ENCODE data around the gene TDRD7.

- no peak for TF ChIP-seq E2F1 (CRISPR knock-in tag; IDR thresholded peaks at IDR 0.05)
- no peak for TF ChIP-seq CTCF (IDR thresholded peaks at IDR 0.05)
- TF ChIP-seq ETV6 (CRISPR knock-in tag; IDR thresholded peaks at IDR 0.05) = no peak
- TF ChIP-seq AFF4 (CRISPR knock-in tag; IDR thresholded peaks at IDR 0.05; ENCODE audit: borderline replicate concordance) = no peak
- no peak for TF ChIP-seq PRDM15 (CRISPR knock-in tag; IDR thresholded peaks at IDR 0.05)
- TF ChIP-seq USF2 (CRISPR knock-in tag; IDR thresholded peaks at IDR 0.05) = no peak
- no peak for TF ChIP-seq NR2C2 (CRISPR knock-in tag; IDR thresholded peaks at IDR 0.05)
- no peak for TF ChIP-seq ZNF121 (CRISPR knock-in tag; IDR thresholded peaks at IDR 0.05)
- TF ChIP-seq SP1 (CRISPR knock-in tag; conservative IDR thresholded peaks at IDR 0.05) = no peak
- TF ChIP-seq ATF1 (CRISPR knock-in tag; IDR thresholded peaks at IDR 0.05) = no peak
- TF ChIP-seq MAX (CRISPR knock-in tag; IDR thresholded peaks at IDR 0.05) = no peak
- no peak for TF ChIP-seq ZBTB21 (CRISPR knock-in tag; IDR thresholded peaks at IDR 0.05; ENCODE audit: borderline replicate concordance)
- no peak for TF ChIP-seq ZNF671 (CRISPR knock-in tag; IDR thresholded peaks at IDR 0.05)
These were observed 16.0 kb downstream of the TDRD7 start for GRCh38 chr9:97427885-97428284.

All from WTC11 (cell line).